Uterus (tissue), 2 donors: Measurements from ENCODE around the gene EPB41.

ENCODE experiments used
- CTCF ChIP-seq, 4 experiments: fragments of 200-600 bp in 2 of 4; fragments of 450-650 bp in 2 of 4; sonication (generic) in 2 of 4; IDR thresholded peaks; one replicate each; pipeline ENCODE4 v1.5.1; 2016 to 2019; ENCODE audit warnings: antibody characterized with exemption in 4 of 4, mild to moderate bottlenecking in 2 of 4, moderate library complexity in 1 of 4
- POLR2A ChIP-seq, 2 donors: fragments of 450-650 bp; IDR thresholded peaks; one replicate each; pipeline ENCODE4 v1.6.1; 2016; ENCODE audit warnings: antibody characterized with exemption in 2 of 2, mild to moderate bottlenecking in 1 of 2, moderate library complexity in 1 of 2

GRCh38 chr1:29120947-29121485, 206.6 kb downstream of the EPB41 start:
- TF ChIP-seq CTCF (IDR thresholded peaks at IDR 0.05) (peak; percentile 44 to 83 (median 61)), POLR2A (IDR thresholded peaks at IDR 0.05) (no peak)
